NCI-H1930 (cell line): ENCODE data around the gene ZDHHC11B.
"Not testable (repeated sequence)": the region's sequence is repeated elsewhere in the genome, so short reads cannot be mapped to it uniquely, and the experiment has no call there.

ENCODE experiments used
- DNase-seq, 2 experiments: peaks; one replicate each; lab custom pipeline; 2025; lab: John Stamatoyannopoulos, UW

Gene ZDHHC11B

GRCh38 chr5:685262-686171 is 99.0 kb downstream of the ZDHHC11B start:
- DNase-seq = no peak

GRCh38 chr5:684751-685216 is 99.7 kb downstream of the ZDHHC11B start:
- no peak for DNase-seq

- no peak for DNase-seq
Measured at GRCh38 chr5:683551-684481, 100.7 kb downstream of the ZDHHC11B start.

DNA sequence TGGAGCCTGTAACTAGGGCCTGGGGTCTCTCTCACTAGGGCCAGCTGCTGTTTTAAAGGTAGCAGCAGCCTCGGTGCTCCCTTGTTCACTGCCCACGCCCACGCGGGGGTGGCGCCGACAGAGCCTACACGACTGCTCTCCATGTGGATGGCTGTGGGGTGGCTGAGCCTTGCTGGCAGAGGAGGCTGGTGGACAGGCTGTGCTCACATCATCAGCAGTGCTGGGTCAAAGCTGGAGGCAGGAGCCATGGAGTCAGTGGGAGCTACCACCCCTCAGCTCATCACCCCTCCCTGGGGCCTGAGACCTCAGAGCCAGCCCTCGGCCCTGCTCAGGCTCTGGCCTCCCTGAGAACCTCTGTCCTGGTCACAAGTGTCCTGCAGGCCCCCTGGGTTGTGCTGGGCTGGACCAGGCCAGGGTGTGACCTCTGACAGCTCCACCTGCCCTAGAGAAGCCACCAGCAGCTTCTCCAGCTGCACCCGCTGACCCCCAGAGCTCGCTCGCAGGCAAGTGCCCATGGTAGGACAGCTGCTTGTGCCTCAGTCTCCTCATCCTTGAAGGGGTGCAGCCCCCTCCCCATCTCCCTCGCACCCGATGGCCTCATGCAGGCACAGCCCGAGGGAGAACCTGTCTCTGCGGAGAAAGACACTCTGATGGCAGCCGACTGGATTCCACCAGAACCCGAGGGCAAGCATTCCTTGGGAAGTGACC is 101.7 kb downstream of the ZDHHC11B start:
- DNase-seq = not testable (repeated sequence)

DNA sequence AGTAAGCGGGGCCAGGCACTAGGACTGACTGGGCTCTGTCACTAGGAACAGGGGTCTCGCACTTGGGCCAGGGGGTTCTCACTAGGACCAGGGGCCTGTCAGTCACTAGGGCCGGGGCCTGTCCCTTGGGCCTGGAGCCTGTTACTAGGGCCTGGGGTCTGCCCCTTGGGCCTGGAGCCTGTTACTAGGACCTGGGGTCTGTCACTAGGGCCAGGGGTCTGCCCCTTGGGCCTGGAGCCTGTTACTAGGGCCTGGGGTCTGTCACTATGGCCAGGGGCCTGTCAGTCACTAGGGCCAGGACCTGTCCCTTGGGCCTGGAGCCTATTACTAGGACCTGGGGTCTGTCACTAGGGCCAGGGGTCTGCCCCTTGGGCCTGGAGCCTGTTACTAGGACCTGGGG is 102.3 kb downstream of the ZDHHC11B start:
- not testable (repeated sequence) for DNase-seq

GRCh38 chr5:681317-682191 is 103.0 kb downstream of the ZDHHC11B start:
- DNase-seq = not testable (repeated sequence)

DNA sequence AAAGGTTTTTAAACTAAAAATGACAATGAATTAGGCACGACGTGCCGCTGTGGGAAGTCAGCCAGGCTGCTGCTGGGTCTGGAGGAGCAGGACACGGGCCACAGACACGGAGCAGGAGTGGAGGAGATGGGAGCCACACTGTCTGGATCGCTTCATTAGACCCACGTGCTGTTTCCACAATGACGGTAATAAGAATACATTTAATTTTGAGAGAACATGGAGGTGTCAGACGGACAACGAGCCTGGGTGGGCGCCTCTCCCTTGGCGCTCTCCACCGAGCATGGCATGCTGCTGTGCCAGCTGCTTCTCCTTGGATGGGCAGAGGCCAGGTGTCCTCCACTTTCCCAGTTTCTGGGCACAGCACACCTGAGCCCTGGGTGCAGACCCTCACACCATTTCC is 103.7 kb downstream of the ZDHHC11B start:
- not testable (repeated sequence) for DNase-seq

DNA sequence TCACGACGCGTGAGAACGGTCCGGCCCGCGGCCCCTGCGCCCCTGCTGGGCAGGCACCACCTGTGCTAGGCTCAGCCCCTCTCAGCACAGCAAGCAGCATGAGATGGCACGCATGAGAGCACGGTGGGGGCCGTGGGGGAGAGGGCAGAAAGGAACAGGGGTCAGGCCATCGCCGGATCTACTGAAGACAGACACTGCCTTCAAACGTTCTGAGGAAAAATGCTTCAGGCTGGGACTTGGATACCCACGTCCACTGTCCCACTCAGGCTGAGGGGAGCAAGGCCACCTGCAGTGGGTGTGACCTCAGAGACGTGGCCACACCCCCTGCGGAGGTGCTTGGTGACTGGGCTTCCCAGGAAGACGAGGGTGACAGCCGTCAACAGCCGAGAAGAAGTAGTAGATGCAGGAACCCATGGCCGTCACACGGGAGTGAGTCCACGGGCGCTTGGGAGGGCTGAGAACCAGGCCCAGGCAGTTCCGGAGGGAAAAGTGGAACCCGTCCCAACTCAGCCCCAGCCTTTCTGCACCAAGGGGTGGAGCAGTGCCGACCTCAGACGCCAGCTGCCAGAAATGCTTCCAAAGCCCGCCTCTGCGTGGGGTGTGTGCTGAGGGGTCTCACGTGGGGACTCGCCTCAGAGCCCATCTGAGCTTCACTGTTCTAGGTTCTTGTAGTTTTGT is 104.3 kb downstream of the ZDHHC11B start:
- not testable (repeated sequence) for DNase-seq

- not testable (repeated sequence) for DNase-seq
Measured at GRCh38 chr5:679166-679895, 105.2 kb downstream of the ZDHHC11B start.

DNA sequence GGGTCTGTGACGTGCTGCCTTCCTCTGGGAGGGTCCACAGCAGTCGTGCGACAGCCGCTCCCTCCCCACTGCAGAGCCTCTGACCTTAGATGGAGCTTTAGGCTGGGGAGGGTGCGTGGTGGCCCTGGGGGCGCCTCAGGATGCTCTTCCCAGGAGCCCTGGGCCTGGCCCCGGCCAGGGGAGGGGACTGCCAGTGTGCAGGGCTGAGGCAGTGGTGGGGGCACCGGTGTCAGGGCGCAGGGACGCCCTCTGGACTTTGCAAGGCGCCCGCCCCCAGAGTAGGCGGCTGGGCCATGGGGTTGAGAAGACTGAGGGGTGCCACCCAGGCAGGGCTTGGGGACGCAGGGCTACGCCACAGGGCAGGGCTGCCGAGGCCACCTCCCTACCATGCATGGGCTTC is 106.0 kb downstream of the ZDHHC11B start:
- not testable (repeated sequence) for DNase-seq

DNA sequence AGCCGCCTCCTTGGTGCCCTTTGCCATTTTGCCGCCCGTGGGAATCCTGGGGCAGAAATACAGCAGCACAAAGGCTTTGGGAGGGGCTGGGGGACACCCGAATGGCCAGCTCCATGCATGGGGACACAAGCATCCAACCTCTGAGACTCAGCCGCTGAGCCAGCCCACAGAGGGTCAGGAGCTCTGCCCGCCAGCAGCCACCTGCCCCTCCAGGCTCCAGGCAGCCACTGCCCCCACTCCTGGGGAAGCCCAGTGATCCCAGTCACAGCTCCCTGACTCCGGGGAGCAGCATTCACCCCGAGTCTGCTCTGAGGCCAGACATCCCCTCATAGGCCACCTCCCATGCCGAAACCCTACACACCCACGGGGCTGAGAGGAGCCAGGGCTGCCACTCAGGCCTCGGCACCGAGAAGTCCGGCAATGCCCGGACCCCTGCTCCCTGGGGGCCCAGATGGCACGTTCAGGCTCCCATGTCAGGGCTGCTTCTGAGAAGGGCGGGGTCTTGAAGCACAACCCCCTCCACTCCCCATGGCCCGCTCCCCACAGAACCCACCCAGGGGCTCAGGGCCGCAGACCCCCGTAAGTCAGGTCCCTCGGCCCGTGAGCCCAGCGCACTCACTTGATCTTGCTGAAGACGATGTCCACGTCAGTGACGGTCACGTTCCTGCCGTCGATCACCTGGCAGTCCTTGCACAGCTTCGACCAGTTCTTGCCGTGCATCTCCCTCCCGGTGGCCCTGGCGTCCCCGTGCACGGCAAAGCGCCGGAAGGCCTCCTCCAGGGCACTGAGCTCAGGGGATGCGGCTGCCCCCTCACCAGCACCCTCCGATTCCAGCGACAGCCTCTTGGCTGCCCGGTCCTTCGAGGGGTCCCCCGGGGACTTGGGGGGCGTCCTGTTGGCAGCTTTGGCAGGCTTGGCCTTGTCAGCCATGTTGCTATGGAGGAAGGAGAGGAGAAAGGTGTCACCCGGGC is 107.1 kb downstream of the ZDHHC11B start:
- DNase-seq = no peak

- no peak for DNase-seq
Measured at GRCh38 chr5:676699-677076, 107.8 kb downstream of the ZDHHC11B start.

GRCh38 chr5:675871-676698 is 108.4 kb downstream of the ZDHHC11B start:
- DNase-seq = no peak

GRCh38 chr5:675111-675870 is 109.2 kb downstream of the ZDHHC11B start:
- DNase-seq = no peak

DNA sequence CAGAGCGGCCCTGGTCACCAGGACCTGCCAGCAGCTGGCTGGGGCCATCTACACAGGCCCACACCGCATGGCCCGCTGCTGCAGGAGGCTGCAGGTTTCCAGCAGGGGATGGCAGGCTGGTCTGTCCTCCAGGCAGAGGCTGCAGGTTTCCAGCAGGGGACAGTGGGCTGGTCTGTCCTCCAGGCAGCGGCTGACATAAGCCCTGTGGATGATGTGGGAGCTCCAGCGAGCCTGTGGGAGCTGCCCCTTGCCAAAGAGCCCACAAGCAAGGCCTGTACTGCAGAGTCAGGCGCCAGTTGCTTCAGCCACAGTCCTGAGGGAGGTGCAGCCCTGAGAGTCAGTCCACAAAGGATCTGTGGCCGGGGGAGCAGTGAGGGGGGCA is 109.9 kb downstream of the ZDHHC11B start:
- DNase-seq = peak in 1 of 2 experiments; percentile 25

- DNase-seq = no peak
Measured at GRCh38 chr5:673831-674629, 110.5 kb downstream of the ZDHHC11B start.
